Heart left ventricle (tissue), 13 donors: ENCODE results near the gene GATA6.

Experiments used
- POLR2A ChIP-seq, 2 donors: fragments of 450-650 bp; IDR thresholded peaks; one replicate each; pipeline ENCODE4 v1.6.1; 2017; ENCODE audit warnings: antibody characterized with exemption in 2 of 2, mild to moderate bottlenecking in 2 of 2, moderate library complexity in 2 of 2
- TF ChIP-seq, protein P1 (sequence below), 12 donors: fragments of 200-600 bp; sonication (generic) in 4 of 12; IDR thresholded peaks; one replicate each; pipeline versions ENCODE4 v1.5.0 to v1.8.0; 2018 to 2022; ENCODE audit warnings: antibody characterized with exemption in 12 of 12, mild to moderate bottlenecking in 5 of 12
- donor health status: ischemic (EF 13 %, LVEDD 7.1; RV severe dilation, severe dysfunction).
- donor health status: DM: no; HTN: yes; CAD: no.
- donor health status: DM: no; HTN: no; CAD: no.
- donor health status: ischemic (EF 25% LVEDD 6.9; RV normal size, moderate dysfunction).
- donor health status: ischemic (EF 25% LVEDD 5.7; RV mildly dilated, moderate dysfunction).
- donor health status: ischemic (EF 35%, LVEDD 5.7; RV mildly dilated, moderate dysfunction).
- donor health status: nonischemic (EF 11% LVEDD 7.7; RV severe dilation, severe dysfunction).
- donor health status: DM: yes; HTN: yes; CAD: no.
- donor health status: PGD.
- donor health status: ischemic (EF 29% LVEDD 5.4; RV normal size, mild dysfunction).
- donor health status: nonischemic (EF 23%, LVEDD 6.1; RV moderate dilation, normal function).

DNA sequence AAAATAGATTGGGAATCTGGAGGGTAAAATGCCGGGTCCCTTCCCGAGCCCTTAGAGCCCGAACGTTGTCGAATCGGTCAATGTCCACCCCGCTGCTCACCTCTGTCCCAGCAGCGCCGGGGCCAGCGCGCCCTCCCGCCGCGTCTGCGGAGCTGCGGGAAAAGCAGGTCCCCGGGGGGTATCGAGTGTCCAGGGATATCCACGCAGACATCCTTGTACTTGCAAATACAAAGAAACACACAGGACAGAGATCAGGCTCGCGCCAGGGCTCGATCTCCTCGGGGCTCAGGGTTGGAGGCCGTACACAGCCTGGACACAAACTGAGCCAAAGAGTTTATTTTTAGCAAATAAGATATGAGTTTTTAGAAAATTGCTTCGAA is 2.3 kb upstream of the GATA6 start:
- TF ChIP-seq, protein P1, sequence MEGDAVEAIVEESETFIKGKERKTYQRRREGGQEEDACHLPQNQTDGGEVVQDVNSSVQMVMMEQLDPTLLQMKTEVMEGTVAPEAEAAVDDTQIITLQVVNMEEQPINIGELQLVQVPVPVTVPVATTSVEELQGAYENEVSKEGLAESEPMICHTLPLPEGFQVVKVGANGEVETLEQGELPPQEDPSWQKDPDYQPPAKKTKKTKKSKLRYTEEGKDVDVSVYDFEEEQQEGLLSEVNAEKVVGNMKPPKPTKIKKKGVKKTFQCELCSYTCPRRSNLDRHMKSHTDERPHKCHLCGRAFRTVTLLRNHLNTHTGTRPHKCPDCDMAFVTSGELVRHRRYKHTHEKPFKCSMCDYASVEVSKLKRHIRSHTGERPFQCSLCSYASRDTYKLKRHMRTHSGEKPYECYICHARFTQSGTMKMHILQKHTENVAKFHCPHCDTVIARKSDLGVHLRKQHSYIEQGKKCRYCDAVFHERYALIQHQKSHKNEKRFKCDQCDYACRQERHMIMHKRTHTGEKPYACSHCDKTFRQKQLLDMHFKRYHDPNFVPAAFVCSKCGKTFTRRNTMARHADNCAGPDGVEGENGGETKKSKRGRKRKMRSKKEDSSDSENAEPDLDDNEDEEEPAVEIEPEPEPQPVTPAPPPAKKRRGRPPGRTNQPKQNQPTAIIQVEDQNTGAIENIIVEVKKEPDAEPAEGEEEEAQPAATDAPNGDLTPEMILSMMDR (IDR thresholded peaks at IDR 0.05) = peak in 1 of 12 donors; percentile 1
- TF ChIP-seq POLR2A (IDR thresholded peaks at IDR 0.05) = no peak
